Germinal center (tissue), 1 donor: ENCODE data around the gene CNRIP1.

Experiments
- DNase-seq: peaks from one replicate; pipeline ENCODE4 v3.0.0; 2012; ENCODE audit warnings: mixed read lengths, low spot score

Gene CNRIP1

GRCh38 chr2:68251187-68251854 is 68.4 kb downstream of the CNRIP1 start:
- DNase-seq: peak; percentile 80

DNA sequence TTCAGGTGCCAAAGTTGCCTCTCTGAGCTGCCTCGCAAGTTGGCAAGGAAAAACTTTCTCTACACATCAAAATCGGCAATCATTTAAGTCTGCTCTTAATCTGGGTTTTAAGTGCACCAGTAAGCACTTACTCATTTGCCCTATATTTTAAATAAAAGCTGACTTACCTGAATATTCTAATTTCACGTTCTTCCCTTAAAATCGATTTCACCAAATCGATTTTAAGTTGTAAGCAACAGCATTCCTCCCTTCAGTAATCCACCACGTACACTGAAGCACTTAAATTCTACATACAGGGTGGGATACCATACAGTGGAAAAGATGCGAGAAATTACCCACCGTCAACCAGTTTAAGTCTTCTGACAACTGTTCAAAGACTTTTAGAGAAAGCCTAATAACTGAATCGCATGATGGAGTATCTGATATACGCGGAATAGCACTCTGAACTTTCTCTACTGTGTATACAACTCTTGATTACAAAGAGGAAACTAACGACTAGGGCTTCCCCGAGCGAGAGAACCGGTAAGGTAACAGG is 69.0 kb downstream of the CNRIP1 start:
- no peak for DNase-seq

DNA sequence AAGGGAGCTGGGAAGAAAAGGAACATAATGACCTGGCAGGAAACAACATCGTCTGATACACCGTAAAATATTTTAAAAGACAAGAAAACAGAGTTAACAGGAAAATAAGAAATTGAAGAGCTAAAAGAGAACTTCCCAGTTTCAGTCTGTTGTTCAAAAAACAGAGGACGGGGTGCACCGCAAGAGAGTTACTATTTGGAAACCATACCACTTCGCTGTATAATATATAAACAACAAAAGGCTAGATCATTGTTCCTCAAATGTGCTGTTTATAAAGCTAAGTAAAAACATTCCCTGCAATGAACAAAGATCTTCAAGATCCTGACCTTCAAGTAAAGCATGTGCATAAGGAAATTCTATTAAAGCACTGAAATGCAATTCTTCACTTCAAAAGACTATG is 69.6 kb downstream of the CNRIP1 start:
- DNase-seq: peak; percentile 13

- DNase-seq: no peak
Observed at GRCh38 chr2:68248806-68249205, 70.9 kb downstream of the CNRIP1 start.

DNA sequence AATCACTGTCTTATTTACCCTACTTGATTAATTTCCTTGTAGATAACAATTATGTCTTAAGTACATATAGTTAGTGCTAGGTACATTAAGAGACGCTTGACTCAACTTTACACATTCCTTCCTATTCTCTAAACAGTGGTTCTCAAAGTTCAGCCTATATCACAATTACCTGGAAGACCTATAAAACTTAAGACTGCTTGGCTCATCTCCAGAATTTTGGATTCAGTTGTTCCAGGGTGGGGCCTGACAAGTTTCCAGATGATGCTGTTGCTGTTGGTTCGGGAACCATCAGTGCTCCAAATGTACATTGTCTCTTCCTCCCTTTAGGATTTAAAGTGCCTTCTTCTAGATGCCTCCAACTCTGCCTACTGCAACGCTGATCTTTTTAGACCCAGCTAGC is 71.4 kb downstream of the CNRIP1 start:
- no peak for DNase-seq

DNA sequence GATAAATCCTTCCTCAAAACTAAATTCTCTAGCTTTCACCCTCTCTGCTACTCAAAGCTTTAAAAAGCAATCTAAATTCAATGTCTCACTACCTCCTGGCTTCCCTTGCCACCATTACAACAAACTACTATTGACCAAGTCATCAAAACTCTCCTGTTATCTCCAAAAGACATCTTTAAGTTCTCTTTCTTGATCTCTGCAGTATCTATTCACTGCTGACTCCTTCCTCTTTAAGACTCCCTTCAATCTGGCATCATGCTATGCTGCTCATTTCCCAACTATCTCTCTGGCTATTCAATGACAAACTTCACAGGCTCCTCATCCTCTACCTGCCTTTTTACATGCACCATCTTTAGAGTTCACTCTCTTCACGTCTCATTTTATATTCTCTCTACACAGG is 73.4 kb downstream of the CNRIP1 start:
- no peak for DNase-seq

DNA sequence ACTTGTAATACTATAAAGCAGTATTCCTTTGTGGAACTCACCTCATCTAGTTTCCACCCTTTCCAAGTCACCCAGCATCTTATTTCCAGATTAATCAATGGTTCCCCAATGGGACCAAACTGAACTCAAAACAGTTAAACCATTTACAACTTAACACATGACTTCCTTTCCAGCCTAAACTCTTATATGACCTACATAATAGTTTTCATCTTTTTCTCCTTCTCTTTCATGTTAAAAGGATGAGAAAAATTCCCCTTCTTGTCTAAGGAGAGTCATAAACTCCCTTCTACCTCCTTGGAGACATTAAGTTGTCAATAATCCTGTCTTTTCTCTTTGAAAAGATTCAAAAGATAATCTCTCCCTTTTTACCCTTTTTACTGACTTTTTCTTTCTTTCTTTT is 74.1 kb downstream of the CNRIP1 start:
- DNase-seq: no peak

- no peak for DNase-seq
Observed at GRCh38 chr2:68245066-68245465, 74.7 kb downstream of the CNRIP1 start.

DNA sequence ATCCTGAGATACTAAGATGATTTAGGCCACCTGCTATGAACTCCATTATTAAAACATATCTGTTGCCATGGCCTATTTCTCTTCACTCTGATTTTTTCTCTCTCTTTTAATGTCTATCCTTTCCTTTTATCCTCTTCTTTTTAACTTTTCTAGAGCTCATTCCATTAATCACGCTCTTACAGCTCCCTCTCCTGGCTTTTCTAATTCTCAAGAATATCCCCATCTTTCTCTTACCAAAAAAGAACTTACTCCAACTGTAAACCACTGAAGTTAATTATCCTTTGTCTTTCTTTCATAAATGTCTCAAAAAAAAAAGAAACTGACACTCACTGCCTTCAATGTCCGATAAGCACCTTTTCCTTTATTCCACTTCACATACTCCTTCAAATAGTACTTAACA is 75.3 kb downstream of the CNRIP1 start:
- DNase-seq: no peak
